ENCODE results near the gene ZW10.
"Not testable (repeated sequence)": the region's sequence is repeated elsewhere in the genome, so short reads cannot be mapped to it uniquely, and the experiment has no call there.

The ZW10 gene, protein sequence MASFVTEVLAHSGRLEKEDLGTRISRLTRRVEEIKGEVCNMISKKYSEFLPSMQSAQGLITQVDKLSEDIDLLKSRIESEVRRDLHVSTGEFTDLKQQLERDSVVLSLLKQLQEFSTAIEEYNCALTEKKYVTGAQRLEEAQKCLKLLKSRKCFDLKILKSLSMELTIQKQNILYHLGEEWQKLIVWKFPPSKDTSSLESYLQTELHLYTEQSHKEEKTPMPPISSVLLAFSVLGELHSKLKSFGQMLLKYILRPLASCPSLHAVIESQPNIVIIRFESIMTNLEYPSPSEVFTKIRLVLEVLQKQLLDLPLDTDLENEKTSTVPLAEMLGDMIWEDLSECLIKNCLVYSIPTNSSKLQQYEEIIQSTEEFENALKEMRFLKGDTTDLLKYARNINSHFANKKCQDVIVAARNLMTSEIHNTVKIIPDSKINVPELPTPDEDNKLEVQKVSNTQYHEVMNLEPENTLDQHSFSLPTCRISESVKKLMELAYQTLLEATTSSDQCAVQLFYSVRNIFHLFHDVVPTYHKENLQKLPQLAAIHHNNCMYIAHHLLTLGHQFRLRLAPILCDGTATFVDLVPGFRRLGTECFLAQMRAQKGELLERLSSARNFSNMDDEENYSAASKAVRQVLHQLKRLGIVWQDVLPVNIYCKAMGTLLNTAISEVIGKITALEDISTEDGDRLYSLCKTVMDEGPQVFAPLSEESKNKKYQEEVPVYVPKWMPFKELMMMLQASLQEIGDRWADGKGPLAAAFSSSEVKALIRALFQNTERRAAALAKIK

DNA sequence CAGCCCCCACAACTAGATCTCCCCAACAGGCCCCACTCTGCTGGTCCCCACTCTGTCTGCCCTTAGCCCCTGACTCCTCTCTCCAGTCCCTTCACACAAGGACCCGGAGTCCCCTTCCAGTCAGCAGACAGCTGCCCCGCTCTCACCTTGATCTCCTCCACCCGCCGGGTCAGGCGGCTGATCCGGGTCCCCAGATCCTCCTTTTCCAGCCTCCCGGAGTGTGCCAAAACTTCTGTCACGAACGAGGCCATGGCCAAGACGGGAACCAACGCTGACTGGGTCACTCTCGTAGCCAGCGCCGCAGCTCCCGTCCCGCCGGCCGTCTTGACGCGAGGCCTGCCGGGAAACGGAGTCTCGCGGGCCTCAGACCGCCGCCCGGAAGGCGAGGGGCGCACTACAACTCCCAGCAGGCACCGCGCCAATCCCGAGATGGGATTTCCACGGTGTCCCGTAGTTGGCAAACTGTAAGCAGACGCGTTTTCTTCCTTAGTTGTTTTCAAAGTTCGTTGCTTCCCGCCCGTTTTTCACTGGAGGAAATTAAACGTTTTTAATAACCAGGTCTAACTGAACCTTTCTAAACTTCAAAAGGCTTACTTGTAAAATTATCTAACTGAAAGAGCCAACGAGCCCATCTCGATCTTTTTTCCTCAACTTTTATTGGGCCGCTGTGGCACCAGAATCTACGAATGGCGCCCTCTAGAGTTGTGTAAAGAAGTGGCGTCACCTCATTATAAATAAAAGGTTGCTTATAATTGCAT lies at the start of gene ZW10:
TSS of gene ZW10 (minus strand) at position 277 of the 758 bp plus-strand sequence. CDS start at position 251, 26 bp downstream.
- DNase-seq, result peak; percentile 95

DNA sequence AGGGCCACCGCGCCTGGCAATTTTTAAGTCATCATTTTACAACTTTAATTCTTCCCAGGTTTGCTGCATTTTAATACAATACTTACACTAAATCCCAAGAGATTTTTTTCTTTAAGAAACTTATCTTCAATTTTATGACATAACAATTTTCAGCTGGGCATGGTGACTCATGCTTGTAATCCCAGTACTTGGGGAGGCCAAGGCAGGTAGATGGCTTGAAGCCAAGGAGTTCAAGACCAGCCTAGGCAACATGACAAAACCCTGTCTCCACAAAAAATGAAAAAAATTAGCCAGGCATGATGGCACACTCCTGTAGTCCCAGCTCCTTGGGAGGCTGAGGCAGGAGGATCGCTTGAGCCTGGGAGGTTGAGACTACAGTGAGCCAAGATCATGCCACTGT lies 44.9 kb upstream of the ZW10 start:
- DNase-seq, result no peak

DNA sequence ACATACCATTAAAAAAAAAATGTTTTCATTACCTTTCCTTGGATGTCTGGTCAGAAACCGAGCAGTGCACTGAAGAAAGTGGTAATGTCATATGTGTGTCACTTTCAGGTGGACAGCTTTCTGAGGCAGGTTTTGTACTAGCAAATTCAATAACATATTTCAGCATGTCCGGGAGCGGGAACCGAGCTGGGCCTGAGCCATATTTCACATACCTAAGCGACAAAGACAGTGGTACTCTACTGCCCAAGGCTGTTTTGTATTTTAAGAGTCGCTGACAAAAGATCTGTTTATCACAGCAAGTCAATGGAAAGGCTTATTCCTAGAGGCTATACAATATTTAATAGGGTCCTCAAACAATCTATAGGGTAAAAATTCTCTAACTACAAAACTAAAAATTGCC lies 44.1 kb upstream of the ZW10 start:
- no peak for DNase-seq

DNA sequence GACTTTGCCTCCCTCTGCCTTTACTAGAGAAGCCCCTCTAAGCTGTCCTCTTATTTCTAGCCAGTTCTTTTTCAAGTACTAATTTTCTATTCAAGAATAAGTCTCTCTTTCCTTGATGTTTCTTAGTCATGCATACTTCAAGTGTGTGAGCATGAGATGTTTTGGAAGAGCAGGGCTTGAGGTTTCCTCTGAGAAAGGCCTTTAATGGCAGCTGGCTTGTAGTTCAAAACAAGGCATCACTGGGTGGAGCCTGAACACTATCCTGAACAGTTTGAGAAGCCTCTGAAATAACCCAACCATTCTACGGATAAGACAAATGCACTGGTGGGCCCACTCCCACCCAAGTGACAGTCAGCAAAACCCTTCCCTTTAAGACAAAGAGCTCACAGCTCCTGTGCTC lies 43.7 kb upstream of the ZW10 start:
- DNase-seq, result no peak

DNA sequence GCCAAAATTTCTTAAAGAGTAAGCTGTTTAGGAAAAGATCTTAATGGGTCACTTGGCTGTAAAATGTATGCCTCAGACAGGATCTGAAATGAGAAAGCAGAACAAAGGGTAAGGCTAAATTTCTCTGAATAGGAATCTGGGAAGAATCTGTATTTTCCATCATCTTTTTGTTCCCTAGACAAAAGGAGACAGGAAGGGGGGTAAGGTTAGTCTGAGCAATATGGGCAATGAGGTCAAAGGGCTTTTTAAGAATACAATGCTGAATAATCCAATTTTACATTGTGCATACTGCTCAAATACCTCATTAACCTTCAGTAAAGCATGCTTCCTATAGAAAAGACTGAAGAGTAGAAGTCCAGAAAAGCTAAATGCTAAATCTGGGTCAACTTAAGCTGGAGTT lies 40.7 kb upstream of the ZW10 start:
- no peak for DNase-seq

DNA sequence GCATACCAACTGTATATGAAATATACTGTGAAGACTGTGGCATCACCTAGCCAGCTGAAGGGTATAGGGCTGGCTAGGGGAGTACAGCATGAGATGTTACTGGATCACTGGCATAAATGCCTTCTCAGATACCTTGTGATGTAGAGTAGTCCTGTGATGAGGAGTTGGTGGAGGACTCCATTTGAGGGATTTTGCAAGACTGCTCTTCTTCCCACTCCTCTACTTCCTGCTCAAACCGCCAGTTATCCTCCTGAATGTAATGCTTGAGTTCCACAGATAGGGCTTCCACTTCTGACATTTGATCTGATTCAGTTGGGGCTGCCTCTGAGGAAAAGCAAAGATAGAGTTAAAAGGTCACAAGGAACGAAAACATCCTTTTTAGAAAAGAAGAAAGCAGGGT lies 35.4 kb upstream of the ZW10 start:
- no peak for DNase-seq

DNA sequence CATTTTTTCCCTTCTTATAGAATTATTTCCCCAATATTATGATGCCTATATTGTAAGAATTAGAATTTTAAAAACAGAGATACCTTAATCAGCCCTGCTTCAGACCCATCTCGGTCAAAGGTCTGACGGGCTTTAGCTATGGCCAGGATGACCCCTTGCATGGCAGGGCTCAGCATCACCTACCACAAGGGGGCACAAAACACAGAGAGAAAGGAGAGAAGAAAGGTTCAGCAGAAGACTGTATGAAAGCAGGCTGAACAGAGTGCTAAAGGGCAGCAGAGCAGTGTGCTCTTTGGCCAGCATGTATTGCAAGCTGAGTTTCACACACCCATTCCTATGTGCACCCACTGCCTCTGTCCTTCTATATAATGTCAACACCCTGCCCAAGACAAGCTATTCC lies 32.9 kb upstream of the ZW10 start:
- no peak for DNase-seq

DNA sequence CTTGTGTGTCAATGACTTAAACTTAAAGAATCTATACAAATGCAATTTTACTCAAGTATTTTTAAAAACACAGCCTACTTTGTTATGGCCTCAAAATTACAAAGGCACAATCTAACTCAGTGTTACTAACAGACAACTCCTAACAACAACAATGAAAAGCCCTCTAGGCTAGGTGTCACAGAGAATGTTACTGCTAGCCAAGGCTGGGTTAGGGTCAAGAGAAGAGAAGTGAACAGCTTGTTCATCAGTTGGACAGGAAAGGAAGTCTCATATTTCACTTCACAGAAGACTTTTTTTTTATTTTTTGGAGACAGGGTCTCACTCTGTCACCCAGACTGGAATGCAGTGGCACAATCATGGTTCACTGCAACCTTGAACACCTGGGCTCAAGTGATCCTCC lies 32.1 kb upstream of the ZW10 start:
- no peak for DNase-seq

DNA sequence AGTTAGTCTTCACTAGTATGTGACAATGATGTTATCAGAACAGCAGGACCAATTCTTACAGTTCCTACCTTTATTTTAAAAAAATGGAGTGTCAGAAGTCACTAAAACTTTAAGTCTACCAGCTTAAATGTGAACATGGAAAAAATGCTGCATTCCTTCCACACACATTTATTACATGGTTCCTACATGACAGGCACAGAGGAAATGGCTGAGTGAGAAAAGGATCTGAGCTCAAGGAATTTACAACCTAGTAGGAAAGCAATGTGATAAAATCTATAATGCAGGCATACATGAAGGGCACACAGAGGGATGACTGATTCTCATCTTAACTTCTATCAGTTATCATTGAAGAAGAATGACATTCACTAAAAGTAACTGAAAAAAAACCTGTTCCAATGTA lies 29.1 kb upstream of the ZW10 start:
- DNase-seq, result no peak

DNA sequence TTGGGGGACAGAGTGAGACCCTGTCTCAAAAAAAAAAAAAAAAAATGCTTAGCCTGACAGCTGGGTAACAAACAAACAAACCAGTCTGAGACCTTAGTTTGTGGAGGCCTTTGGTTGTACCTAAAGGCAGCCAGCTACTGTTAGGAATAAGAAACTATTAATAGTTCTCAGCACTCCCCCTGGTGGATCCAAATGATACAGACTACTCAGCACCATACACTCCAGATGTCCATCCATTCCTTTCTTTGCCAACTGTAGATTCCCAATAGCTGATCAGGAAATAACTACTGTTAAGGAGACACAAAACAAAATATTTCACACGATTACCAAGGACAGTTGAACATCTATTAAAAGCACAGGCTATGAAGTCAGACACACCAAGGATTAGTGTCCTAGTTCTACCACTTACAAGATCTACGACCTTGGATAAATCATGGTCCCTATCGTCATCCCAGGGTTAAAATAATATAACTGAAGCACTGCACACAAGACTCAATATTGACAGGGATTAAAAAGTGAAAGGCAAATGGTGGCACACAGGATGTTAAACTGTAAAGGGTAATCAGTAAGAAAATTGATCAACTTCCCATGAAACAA lies 23.3 kb upstream of the ZW10 start:
- no peak for DNase-seq

DNA sequence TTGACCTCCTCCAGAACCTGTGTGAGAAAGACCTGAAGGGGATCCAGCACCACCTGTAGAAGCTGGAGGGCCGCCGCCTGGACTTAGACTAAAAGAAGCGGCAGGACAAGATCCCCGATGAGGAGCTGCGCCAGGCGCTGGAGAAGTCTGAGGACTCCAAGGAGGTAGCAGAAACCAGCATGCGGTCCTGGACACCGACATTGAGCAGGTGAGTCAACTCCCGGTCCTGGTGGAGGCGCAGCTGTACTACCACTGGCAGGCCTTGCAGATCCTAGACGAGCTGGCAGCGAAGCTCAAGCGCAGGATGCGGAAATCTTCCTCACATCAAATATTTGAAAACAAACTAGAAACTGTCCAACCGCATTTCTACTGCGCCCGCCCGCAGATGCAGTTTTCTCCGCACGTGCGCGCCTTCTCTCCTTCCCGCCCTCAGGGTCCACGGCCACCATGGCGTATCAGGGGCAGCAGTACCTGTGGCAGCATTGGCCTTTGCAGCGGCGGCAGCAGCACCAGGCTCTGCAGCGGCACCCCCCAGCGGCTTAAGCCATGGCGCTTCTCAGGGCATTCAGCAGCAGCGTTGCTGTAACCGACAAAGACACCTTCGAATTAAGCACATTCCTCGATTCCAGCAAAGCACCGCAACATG lies 16.3 kb upstream of the ZW10 start:
- no peak for DNase-seq

DNA sequence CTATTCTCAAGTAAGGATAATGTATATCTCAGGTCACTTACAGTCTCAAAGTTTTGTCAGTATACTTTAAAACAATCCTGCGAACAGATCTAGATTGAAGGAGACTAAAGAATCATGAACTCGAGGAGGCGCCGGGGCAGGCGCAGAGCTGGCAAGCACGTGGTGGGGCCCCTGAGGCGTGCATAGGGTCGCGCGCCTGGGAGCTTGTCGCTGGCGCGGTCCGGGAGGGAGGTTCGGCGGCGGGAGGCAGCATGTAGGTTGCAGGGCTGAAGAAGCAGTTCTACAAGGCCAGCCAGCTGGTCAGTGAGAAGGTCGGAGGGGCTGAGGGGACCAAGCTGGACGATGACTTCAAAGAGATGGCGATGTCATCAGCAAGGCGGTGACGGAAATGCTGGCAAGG lies 15.5 kb upstream of the ZW10 start:
- DNase-seq, result not testable (repeated sequence)

DNA sequence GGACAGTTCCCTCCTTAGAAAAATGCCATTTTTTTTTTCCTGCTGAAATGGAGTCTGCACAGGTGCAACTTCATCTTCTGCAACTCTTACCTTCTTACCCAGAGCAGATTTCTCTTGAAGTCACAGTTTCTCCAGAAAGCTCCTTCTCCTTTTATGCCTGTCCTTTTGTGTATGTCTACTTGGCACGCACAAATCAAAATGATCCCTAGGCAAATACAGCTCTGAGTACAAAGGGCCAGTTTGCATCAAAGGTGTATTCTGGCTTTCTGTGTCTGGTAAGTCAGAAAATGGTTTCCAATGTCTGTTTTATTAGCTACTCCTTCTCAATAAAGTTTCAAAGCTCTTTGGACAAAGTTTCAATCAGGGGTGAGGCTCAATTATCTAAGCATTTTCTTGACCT lies 8.6 kb upstream of the ZW10 start:
- no peak for DNase-seq

DNA sequence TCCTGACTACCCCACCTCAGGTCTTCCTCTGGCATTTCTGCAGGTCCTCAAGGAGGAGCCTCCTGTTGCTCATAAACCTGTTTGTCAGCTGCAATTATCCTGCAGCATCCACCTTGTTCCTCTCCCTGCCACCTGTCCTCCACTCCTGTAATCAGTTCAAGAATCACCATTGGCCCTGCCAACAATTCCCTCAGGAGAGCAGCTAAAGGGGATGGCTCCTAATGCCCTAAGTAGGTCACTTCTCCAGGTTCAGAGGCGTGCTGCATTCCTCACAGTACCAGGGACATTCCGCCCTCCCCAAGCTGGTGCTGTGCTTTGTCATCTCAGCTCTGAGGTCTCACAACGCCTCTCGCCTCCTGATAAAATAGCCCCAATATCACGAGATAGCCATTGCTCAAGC lies 8.2 kb upstream of the ZW10 start:
- no peak for DNase-seq

DNA sequence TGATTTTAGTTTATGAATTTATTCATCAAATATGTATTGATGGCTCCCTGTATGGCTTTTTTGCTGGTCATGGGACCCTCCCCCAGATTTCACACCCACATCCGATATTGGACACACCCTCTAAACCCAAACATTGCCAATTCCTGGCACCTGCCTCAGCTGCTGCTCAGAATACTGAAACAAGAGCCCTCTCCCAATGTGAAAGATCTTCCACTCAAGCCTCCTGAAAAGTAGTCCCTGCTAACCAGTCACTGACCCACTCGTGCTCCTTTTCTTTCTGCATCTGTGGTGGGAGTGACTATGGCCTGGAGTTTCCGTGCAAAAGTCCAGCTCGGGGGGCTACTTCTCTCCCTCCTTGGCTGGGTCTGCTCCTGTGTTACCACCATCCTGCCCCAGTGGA lies 6.0 kb upstream of the ZW10 start, which contains the start of gene CLDN25:
TSS of gene CLDN25 (plus strand) at position 301 of the 400 bp plus-strand sequence. CDS start at position 301, 0 bp downstream.
- DNase-seq, result no peak

DNA sequence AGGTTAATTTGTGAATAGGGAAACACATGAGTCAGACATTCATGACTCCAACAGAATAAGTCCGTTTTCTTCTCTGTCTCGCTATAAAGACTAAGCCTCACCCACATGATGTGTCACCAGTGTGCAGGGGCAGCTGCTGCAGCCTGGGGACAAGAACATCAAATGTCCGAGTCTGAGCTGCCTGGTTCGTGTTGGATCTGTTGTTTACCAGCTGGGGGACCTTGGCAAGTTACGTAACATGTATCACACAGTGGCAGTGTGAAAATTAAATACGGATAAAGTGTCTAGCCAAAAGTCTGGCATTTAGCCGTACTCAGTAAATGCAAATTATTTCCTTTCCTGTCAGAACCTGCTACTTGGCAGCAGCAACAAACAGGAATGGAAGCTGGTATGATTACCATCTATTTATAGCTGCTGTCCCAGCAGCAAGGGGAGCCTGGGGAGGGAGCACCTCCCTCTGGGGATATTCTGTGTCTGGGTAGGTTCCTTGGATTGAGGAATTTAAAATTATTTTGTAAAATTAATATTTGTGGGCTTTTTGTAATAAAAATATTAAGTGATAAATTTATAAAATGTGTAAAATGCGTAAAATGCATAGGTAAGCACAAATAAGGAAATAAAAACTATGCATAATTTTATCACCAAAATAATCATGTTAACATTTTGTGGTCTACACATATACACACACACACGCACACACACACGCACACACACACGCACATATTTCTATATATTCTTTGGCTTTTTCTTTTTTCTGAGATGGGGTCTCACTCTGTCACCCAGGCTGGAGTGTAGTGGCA lies 4.8 kb upstream of the ZW10 start:
- no peak for DNase-seq

DNA sequence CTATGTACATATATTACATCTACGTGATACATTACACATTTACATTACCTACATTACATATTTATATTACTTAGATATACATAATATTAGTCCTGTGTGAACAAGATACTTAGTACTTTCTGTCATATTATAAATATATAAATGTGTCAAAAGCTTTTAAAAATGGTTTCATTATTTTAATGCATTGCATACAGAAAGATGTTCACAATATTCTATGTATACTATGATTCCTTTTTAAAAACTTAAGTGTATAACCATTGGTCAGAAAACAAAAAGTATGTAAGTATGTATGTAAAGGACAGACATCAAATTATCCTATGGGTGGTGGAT lies 647 bp upstream of the ZW10 start:
- no peak for DNase-seq

DNA sequence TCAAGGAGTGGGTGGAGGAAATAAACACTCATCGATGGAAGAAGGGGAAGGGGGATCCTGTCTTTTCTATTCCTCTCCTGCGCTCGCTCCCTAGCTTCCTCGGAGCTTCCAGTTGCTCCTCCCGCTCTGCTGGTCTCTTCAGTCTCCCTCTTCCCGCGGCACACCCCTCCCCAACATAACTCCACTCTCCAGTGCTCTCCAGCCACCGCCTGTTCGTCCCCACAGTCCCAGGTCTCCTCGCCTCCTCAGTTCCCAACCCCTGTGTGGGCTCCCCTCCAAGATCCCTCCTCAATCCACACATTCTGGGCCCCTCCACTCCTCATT lies 438 bp downstream of the ZW10 start:
- DNase-seq, result no peak

DNA sequence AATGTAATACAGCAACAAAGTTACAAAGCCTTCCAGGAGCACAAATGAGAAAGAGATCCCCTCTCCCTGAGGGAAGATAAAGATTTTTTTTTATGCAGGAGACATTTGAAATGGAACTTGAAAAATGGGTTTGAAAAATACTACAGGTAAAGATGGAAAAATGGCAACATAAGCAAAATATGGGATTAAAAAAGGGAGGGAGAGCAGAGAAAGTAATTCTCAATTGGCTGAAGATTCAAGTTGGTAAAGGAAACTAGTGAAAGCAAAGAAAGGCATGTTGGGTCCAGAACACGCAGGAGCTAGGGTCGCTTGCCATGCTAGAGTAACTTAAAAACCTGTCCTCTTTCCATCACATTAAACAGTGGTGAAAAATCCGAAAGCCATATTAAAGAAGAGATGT lies 1.5 kb downstream of the ZW10 start:
- no peak for DNase-seq

DNA sequence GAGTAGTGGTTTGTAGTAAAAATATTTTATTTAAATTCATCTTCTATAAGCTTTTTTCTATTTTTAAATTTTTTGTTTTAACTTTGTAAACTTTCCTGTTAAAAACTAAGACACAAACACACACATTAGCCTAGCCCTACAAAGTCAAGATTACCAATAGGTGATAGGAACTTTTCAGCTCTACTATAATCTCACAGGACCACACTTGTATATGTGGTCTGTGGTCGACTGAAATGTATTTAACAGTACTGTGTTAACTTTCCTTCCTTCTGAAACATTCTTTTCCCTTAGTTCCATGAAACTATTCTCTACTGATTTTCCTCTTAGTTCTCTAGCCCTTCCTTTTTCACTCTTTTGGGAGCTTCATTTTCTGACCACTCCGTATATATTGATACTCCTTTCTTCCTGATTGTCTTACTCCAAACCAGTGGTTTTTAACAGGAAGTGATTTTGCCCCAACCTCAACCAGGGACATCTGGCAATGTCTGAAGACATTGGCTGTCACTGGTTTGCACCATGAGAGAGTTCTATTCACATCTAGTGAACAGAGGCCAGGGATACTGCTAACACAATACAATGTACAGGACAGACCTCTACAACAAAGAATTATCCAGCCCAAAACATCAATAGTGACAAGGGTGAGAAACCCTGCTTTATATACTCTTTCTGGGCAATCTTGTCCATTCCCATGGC lies 8.8 kb downstream of the ZW10 start:
- no peak for DNase-seq

DNA sequence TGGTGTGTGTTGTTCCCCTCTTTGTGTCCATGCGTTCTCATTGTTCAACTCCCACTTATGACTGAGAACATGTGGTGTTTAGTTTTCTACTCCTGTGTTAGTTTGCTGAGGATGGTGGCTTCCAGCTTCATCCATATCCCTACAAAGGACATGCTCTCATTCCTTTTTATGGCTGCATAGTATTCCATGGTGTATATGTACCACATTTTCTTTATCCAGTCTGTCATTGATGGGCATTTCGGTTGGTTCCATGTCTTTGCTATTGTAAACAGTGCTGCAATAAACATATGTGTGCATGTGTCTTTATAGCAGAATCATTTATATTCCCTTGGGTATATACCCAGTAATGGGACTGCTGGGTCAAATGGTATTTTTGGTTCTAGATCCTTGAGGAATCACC lies 10.5 kb downstream of the ZW10 start:
- not testable (repeated sequence) for DNase-seq

All from activated CD4-positive, alpha-beta T cell treated with anti-CD3 and anti-CD28 coated beads for 48 hours (primary cell).